Sigmoid colon (tissue), 4 donors: ENCODE data around the gene CBL.

Experiments
- CTCF ChIP-seq, 4 experiments: fragments of 450-650 bp in 3 of 4; fragments of 200-600 bp in 1 of 4; IDR thresholded peaks; one replicate each; pipeline ENCODE4 v1.5.1; 2016 to 2019; ENCODE audit warnings: antibody characterized with exemption in 4 of 4, mild to moderate bottlenecking in 3 of 4, moderate library complexity in 2 of 4
- POLR2AphosphoS5 ChIP-seq, 4 donors: sonication (generic); formaldehyde crosslinking; IDR thresholded peaks; one replicate each; pipeline ENCODE4 v1.6.1; 2017; ENCODE audit warnings: antibody characterized with exemption in 4 of 4

DNA sequence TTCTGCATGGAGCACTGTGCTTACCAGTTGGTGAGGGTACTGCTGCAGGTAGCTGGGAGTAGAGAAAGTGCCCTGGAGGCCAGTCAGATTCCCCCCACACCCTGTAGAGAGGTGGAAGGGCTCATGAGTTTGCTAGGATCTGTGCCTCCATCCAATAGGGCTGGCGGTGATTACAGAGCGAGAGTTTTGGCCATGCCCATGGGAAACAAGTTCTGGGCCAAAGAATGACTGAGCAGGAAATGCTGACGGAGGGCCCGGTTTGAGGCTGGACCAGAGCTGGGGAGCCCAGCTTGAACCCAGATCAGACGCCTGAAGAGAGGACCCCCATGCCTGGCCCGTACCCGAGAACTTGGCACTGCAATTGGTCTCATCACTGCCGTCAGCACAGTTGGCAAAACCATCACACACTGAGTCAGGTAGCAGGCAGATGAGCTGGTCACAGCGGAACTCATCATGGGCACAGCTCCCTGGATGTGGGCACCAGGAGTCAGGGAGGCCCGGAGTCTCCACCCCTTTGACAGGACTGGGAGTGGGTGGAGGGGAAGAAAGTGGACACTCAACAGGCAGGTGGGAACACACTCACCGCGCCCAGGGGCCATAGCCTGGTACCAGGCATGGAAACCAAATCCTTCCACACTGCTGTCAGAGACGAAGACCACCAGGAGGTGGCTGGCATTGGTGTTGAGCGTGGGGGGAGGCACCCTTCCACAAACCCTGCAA is 138.3 kb downstream of the CBL start:
- TF ChIP-seq POLR2AphosphoS5 (IDR thresholded peaks at IDR 0.05) = no peak
- TF ChIP-seq CTCF (IDR thresholded peaks at IDR 0.05) = no peak
